Epithelial cell of prostate (primary cell): ENCODE measurements around the gene GOLGA6L22.
"Not testable (repeated sequence)": the region's sequence is repeated elsewhere in the genome, so short reads cannot be mapped to it uniquely, and the experiment has no call there.

Experiments
- DNase-seq: peaks from one replicate; pipeline ENCODE4 v3.0.0-alpha.2; 2011; ENCODE audit warnings: low read depth, low spot score
- H3K27ac ChIP-seq: fragments of 450-650 bp; 2 replicates; pipeline ENCODE4 v1.5.1; 2017; ENCODE audit warnings: mild to moderate bottlenecking

The GOLGA6L22 gene

GRCh38 chr15:22458603-22459002 is at the start of gene GOLGA6L22:
Gene GOLGA6L22 (plus strand): TSS chr15:22458903. CDS start chr15:22458994, 91 bp downstream.
- H3K27ac ChIP-seq, DNase-seq: not testable (repeated sequence)

- not testable (repeated sequence) for H3K27ac ChIP-seq, DNase-seq
These were observed 41.4 kb upstream of the GOLGA6L22 start for GRCh38 chr15:22417288-22417687.

- DNase-seq, result not testable (repeated sequence)
These were observed 40.9 kb upstream of the GOLGA6L22 start for GRCh38 chr15:22417795-22418194.

GRCh38 chr15:22418212-22418611 is 40.5 kb upstream of the GOLGA6L22 start:
- not testable (repeated sequence) for H3K27ac ChIP-seq

More at GRCh38 chr15:22417795-22418194, 40.9 kb upstream of the GOLGA6L22 start:
- H3K27ac ChIP-seq, result not testable (repeated sequence)

GRCh38 chr15:22418666-22419065 is 40.0 kb upstream of the GOLGA6L22 start:
- H3K27ac ChIP-seq, DNase-seq: not testable (repeated sequence)

More at GRCh38 chr15:22418212-22418611, 40.5 kb upstream of the GOLGA6L22 start:
- DNase-seq, result not testable (repeated sequence)

- not testable (repeated sequence) for DNase-seq, H3K27ac ChIP-seq
These were observed 38.4 kb upstream of the GOLGA6L22 start for GRCh38 chr15:22420340-22420739.

GRCh38 chr15:22429426-22429825 is 29.3 kb upstream of the GOLGA6L22 start:
- not testable (repeated sequence) for DNase-seq, H3K27ac ChIP-seq

GRCh38 chr15:22431687-22432086 is 27.0 kb upstream of the GOLGA6L22 start:
- H3K27ac ChIP-seq, DNase-seq: not testable (repeated sequence)

- H3K27ac ChIP-seq, DNase-seq: not testable (repeated sequence)
These were observed 35.9 kb downstream of the GOLGA6L22 start for GRCh38 chr15:22494490-22495113.

- not testable (repeated sequence) for H3K27ac ChIP-seq, DNase-seq
These were observed 38.5 kb downstream of the GOLGA6L22 start for GRCh38 chr15:22497200-22497599.

GRCh38 chr15:22498220-22498925 is 39.7 kb downstream of the GOLGA6L22 start:
- not testable (repeated sequence) for DNase-seq, H3K27ac ChIP-seq

- not testable (repeated sequence) for H3K27ac ChIP-seq, DNase-seq
These were observed 43.6 kb downstream of the GOLGA6L22 start for GRCh38 chr15:22502272-22502671.

GRCh38 chr15:22506959-22507358 is 48.3 kb downstream of the GOLGA6L22 start:
- DNase-seq, H3K27ac ChIP-seq: not testable (repeated sequence)

GRCh38 chr15:22516140-22516539 is 57.4 kb downstream of the GOLGA6L22 start:
- not testable (repeated sequence) for DNase-seq, H3K27ac ChIP-seq
